ENCODE results near the gene PPFIBP2.

DNA sequence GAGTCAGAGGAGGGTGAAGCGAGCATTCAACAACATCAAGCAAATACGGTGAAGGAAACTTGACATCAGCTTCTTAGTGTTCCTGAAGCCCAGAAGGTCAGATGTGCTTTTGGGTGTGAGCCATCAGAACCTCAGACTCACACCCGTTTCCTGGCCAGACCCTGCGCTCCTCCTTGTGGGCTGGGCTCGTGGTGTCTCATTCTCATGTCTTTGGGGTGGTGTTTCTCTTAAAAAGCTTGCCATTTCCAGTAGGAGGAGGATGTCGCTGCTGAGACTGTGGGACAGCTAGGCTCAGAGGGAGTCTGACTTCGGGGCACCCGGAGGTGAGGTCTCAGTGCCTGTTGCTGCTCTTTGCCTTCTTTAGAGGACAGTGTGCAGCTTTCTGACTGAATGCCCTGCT is 24.2 kb downstream of the PPFIBP2 start:
- TF ChIP-seq CTCF (IDR thresholded peaks at IDR 0.05) (no peak), POLR2A (IDR thresholded peaks at IDR 0.05) (no peak)

Measured in esophagus squamous epithelium (tissue), 4 donors.